ENCODE data around the gene CDA. TPM values are rescaled to one million over a fixed set of nuclear protein-coding genes. Genes with fewer than 3 reads are reported as not detected.

The CDA gene
- total RNA-seq, 3 donors from 2014 or later (not counting 1 experiment from before 2014, with no cell fraction given), result 1.4 to 5.3 TPM; not detected in 1

DNA sequence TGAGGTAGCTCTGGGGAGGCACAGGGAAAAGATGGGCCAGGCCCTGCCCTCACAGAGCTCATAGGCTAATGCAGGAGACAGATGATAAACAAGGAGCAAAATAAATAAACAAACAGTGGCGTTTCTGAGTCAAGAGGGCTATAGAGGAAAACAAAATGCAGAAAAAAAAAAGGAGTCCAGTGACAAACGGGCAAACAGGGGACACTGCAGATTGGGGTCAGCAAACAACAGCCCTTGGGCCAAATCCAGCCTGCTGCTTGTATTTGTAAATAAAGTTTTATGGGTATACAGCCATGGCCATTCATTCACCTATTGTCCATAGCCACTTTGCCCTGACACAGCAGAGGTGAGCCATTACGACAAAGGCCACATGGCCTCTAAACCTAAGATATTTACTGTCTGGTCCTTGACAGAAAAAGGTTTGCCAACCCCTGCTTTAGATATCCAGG, 25.3 kb downstream of the CDA start:
- no peak for DNase-seq
- 83% methylated on average over 3 of the region's 3 CpGs for WGBS (ENCODE audit: insufficient coverage)
- Histone ChIP-seq H3K36me3 (ENCODE audit: control insufficient read depth, insufficient read depth, low read length) (no peaks in the 10 kb centered on the region), H3K27ac (ENCODE audit: low read length) (no peak overlapping the region), H3K4me3 (ENCODE audit: low read length) (no peak overlapping the region), H3K9me3 (ENCODE audit: control insufficient read depth, insufficient read depth, low read length) (no peaks in the 10 kb centered on the region), H3K4me1 (ENCODE audit: control insufficient read depth, insufficient read depth, low read length) (no peaks in the 10 kb centered on the region), H3K27me3 (ENCODE audit: control insufficient read depth, insufficient read depth, low read length) (no peaks in the 10 kb centered on the region)
- Mint-ChIP-seq H3K9me3 (no peaks in the 10 kb centered on the region), H3K36me3 (no peaks in the 10 kb centered on the region), H3K27me3 (ENCODE audit: low read depth in 2 of 2) (peaks cover 0 to 6% of the 10 kb centered on the region in 2 donors), H3K4me3 (no peak overlapping the region), H3K27ac (no peak overlapping the region), H3K4me1 (no peaks in the 10 kb centered on the region)
- no peak for ATAC-seq
- TF ChIP-seq, protein P1, sequence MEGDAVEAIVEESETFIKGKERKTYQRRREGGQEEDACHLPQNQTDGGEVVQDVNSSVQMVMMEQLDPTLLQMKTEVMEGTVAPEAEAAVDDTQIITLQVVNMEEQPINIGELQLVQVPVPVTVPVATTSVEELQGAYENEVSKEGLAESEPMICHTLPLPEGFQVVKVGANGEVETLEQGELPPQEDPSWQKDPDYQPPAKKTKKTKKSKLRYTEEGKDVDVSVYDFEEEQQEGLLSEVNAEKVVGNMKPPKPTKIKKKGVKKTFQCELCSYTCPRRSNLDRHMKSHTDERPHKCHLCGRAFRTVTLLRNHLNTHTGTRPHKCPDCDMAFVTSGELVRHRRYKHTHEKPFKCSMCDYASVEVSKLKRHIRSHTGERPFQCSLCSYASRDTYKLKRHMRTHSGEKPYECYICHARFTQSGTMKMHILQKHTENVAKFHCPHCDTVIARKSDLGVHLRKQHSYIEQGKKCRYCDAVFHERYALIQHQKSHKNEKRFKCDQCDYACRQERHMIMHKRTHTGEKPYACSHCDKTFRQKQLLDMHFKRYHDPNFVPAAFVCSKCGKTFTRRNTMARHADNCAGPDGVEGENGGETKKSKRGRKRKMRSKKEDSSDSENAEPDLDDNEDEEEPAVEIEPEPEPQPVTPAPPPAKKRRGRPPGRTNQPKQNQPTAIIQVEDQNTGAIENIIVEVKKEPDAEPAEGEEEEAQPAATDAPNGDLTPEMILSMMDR (IDR thresholded peaks at IDR 0.05), result no peak
- intact Hi-C loops (cut with micrococcal nuclease), result no loop called here

DNA sequence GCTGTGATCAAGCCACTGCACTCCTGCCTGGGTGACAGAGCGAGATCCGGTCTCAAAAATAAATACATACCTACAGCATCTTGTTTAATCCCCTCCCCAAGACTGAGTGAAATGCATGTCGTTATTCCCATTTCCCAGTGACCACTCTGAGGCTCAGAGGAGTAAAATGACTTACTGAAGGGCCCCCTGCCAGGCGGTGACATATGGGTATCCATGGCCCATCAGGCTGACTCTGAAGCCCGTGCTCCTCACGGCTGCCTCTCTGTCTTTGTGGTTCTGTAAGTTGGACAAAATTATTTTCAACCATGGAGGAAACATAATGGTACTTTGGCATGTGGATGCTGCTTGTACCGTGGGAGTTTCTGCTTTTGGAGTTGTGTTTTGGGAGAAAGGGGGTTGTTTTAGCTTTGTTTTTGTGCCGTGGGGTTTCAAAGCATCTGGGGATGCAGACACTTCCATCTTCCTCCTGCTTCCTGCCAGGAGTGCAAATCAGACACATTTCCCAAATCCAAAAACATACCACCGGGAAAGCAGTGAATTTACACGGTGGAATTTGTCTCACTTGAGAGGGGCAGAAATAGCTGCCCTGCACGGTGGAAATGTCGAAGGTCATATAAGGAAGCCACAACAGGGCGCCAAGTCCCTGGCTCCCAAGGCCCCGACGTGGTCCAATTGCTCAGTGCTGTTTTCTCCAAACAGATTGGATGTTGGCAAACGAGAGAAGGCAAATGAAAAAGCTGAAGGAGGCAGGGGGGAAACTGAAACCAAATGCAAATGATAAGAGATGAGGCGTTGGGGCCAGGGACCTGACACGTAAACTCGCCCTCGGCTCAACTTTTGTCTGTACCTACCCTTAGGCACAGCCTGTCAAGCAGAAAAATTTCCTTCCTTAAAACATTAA, 27.3 kb downstream of the CDA start:
- intact Hi-C loops (cut with micrococcal nuclease), result no loop called here
- H3K4me1 Mint-ChIP-seq, result no peaks in the 10 kb centered on the region
- no peaks in the 10 kb centered on the region for H3K36me3 Mint-ChIP-seq
- Histone ChIP-seq H3K27ac (ENCODE audit: low read length) (no peak overlapping the region), H3K9me3 (ENCODE audit: control insufficient read depth, insufficient read depth, low read length) (no peaks in the 10 kb centered on the region), H3K36me3 (ENCODE audit: control insufficient read depth, insufficient read depth, low read length) (no peaks in the 10 kb centered on the region), H3K4me3 (ENCODE audit: low read length) (no peak overlapping the region), H3K4me1 (ENCODE audit: control insufficient read depth, insufficient read depth, low read length) (no peaks in the 10 kb centered on the region), H3K27me3 (ENCODE audit: control insufficient read depth, insufficient read depth, low read length) (no peaks in the 10 kb centered on the region)
- H3K27me3 Mint-ChIP-seq (ENCODE audit: low read depth in 2 of 2), result peaks cover 0 to 8% of the 10 kb centered on the region in 2 donors
- DNase-seq, result no peak
- 73% methylated on average over 20 of the region's 20 CpGs for WGBS (ENCODE audit: insufficient coverage)
- H3K9me3 Mint-ChIP-seq, result no peaks in the 10 kb centered on the region
- ATAC-seq, result no peak
- H3K27ac Mint-ChIP-seq, result no peak overlapping the region
- H3K4me3 Mint-ChIP-seq, result no peak overlapping the region
- TF ChIP-seq, protein P1 (IDR thresholded peaks at IDR 0.05), result no peak

DNA sequence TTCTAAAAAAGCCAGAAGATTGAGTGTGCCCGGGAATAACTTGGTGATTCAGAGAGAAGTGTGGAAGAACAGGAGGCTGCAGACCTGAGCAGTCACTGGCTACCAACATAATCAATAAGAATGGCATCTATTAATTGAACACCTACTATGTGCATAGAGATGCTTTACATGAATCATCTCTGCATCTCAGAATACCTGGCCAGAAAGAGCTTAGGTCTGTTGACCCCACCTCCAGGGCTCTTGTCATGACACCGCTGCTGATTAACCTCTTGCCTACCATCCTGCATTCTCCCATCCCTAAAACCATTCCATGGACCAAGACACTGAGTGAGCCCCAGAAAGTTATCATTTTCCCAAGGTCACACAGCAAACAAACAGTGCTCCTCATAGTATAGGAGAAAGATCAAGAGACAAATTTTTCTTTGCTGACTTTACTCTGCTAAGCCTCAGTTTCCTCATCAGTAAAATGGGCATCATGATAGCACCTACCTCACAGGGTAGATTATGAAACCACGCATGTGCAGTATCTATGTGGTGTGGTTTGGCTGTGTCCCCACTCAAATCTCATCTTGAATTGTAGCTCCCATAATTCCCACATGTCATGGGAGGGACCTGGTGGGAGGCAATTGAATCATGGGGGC, 28.1 kb downstream of the CDA start:
- no peak for DNase-seq

More for the DNA sequence above, 28.1 kb downstream of the CDA start:
- Histone ChIP-seq H3K9me3 (ENCODE audit: control insufficient read depth, insufficient read depth, low read length) (no peaks in the 10 kb centered on the region), H3K27me3 (ENCODE audit: control insufficient read depth, insufficient read depth, low read length) (no peaks in the 10 kb centered on the region), H3K36me3 (ENCODE audit: control insufficient read depth, insufficient read depth, low read length) (no peaks in the 10 kb centered on the region), H3K4me3 (ENCODE audit: low read length) (no peak overlapping the region), H3K27ac (ENCODE audit: low read length) (no peak overlapping the region), H3K4me1 (ENCODE audit: control insufficient read depth, insufficient read depth, low read length) (no peaks in the 10 kb centered on the region)
- TF ChIP-seq, protein P1 (IDR thresholded peaks at IDR 0.05), result no peak
- Mint-ChIP-seq H3K4me3 (no peak overlapping the region), H3K4me1 (no peaks in the 10 kb centered on the region), H3K36me3 (no peaks in the 10 kb centered on the region), H3K9me3 (no peaks in the 10 kb centered on the region), H3K27ac (no peak overlapping the region), H3K27me3 (ENCODE audit: low read depth in 2 of 2) (peaks cover 0 to 8% of the 10 kb centered on the region in 2 donors)
- ATAC-seq, result no peak
- intact Hi-C loops (cut with micrococcal nuclease), result no loop called here
- WGBS (ENCODE audit: insufficient coverage), result 59% methylated on average over 2 of the region's 3 CpGs
